ENCODE results near the gene CPSF4L.
A peak's percentile ranks its signal among the peaks of the same experiment; 100 is the strongest.

The CPSF4L gene

GRCh38 chr17:73231395-73231794 is 30.3 kb downstream of the CPSF4L start:
- DNase-seq: peak; percentile 26

- no peak for DNase-seq
Observed at GRCh38 chr17:73230088-73230487, 31.6 kb downstream of the CPSF4L start.

GRCh38 chr17:73228748-73229236 is 32.9 kb downstream of the CPSF4L start:
- DNase-seq: peak; percentile 96

DNA sequence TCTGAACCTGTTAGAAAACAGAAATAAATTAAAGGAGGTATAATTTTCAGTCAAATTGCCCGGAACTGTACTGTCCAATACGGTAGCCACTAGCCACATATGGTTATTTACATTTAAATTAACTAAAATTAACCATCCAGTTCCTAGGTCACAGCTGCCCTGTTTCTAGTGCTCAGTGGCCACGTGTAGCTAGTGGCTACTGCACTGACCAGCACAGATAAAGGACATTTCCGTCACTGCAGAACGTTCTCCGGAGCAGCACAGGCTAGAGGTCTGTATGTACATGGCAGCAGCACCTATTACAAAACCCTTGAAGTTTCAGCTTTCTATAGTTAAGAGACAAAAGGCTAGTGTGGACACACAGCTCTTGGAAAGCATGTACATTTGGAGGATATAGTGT is 33.7 kb downstream of the CPSF4L start:
- no peak for DNase-seq

DNA sequence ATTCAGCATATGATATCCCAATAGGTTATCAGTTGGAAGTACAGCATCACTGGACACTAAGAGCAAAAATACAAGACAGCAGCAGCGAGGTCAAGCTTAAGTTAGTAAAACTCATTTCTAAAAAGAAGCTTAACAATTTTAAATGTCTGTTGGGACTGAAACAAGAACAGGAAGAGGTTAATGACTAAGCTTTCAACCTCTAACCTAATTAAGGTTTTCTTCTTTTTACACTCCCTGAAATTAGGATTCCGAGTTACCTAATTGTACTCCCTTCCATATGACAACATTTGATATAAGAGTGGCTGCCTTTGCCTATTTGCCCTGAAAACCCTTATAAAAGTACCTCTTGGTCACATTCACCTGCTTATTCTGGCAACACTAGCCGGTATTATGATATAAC is 34.3 kb downstream of the CPSF4L start:
- no peak for DNase-seq

GRCh38 chr17:73226556-73227172 is 35.0 kb downstream of the CPSF4L start:
- DNase-seq: no peak

- peak; percentile 26 for DNase-seq
Observed at GRCh38 chr17:73224663-73225305, 36.9 kb downstream of the CPSF4L start.

DNA sequence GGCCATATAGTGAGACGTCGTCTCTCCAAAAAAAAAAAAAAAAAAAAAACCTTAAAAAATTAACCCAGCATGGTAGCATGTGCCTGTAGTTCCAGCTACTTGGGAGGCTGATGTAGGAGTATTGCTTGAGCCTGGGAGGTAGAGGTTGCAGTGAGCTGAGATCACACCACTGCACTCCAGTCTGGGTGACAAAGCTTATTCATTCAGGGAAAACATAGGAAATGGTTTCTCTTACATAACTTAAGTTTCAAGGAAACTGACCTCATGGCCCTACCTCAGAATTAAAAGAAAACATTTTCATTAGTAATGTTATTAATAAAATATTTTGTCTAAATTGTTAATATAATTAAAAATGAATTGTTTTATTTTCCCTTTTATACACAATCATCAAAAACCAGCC is 37.4 kb downstream of the CPSF4L start:
- no peak for DNase-seq

DNA sequence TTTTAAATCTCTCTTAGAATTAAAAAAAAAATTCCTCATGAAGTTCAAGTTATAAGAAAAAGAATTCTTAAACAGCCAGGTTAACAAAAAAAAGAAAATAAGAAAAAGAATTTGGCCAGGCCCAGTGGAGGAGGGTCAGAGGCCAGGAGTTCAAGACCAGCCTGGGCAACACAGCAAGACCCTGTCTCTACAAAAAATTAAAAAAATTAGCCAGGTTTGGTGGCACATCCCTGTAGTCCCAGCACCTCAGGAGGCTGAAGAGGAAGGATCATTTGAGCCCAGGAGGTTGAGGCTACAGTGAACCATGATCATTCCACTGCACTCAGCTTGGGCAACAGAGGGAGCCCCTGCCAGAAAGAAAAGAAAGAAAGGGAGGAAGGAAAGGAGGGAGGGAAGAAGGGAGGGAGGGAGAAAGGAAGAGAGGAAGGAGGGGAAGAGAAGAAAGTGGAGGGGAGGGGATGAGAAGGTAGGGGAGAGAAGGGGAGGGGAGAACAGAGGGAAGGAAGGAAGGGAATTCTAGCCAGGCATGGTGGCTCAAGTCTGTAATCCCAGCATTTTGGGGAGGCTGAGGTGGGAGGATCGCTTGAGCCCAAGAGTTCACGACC is 38.0 kb downstream of the CPSF4L start:
- no peak for DNase-seq

- no peak for DNase-seq
Observed at GRCh38 chr17:73215447-73215846, 46.2 kb downstream of the CPSF4L start.

DNA sequence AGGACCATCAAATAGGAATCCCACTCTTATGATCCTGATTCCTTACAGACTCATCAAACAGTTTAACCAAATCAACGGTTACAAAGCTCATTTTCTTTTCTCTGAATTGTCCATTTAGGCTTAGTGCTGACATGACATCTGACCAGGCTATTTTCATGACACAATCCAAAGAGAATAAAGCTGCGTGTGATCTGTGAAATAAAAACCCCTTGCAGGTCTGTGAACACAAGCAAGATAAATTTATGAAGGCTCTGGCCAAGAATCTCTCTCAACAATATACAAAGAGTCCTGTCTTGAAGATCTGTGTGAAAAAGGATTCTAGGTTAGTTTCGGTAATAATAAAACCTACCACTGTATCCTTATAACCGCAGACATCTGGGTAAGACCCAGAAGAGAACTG is 46.8 kb downstream of the CPSF4L start:
- DNase-seq: no peak

GRCh38 chr17:73214008-73214407 is 47.7 kb downstream of the CPSF4L start:
- no peak for DNase-seq

GRCh38 chr17:73211745-73212144 is 49.9 kb downstream of the CPSF4L start:
- DNase-seq: no peak

- peak; percentile 75 for DNase-seq
Observed at GRCh38 chr17:73210002-73210678, 51.5 kb downstream of the CPSF4L start.

- DNase-seq: no peak
Observed at GRCh38 chr17:73209436-73209835, 52.2 kb downstream of the CPSF4L start.

- no peak for DNase-seq
Observed at GRCh38 chr17:73208139-73208827, 53.4 kb downstream of the CPSF4L start.

DNA sequence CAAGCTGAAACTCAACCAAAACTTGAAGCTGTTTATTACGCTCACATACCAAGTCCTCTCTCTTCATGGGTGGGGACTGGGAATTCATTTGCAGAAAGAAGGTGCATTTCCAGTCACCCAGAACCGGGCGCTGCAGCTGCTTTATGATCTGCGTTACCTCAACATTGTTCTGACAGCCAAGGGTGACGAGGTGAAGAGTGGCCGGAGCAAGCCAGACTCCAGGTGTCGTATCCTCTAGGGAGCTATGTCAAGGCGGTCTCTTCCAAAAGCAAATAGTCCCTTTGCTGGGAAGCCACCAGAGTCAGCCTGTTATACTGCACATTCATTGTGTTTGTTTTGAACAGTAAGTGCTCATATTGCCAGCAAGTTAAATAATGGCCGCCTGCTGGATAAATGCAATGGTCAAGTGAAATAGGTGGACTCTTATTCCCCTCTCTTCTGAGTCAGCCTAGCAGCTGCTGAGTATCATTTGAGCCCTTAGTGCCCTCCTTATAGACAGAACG is 56.2 kb downstream of the CPSF4L start:
- DNase-seq: no peak

DNA sequence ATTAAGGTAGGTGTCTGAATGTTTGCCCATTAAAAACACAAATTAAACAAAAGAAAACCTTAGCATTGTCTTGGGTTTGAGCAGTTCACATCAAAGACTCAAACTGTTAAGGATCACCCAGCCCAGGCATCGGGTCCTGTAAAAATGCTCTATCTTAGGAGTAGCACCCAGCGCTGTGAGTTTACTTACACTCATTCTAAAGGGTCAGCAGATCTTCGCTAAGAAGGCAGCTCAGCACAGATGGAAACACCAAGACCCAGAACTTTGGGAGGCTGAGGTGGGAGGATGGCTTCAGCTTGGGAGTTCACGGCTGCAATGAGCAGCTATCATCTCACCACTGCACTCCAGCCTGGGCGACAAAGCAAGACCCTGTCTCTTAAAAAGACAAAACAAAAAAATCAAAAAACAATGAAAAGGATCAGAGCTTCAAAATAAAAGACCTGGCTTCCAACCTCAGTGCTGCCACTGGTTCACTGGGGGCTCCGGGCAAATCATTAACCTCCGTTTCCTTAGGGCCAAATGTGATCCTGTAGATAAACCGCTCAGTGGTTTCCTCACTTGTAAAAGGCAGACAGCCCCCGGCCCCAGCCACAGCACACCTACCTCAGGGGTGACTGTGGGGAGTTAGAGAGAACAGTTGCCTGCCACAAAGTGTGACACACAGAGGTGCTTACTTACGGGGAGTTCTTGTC is 57.7 kb downstream of the CPSF4L start:
- DNase-seq: no peak

GRCh38 chr17:73203135-73203787 is 58.4 kb downstream of the CPSF4L start:
- no peak for DNase-seq

DNA sequence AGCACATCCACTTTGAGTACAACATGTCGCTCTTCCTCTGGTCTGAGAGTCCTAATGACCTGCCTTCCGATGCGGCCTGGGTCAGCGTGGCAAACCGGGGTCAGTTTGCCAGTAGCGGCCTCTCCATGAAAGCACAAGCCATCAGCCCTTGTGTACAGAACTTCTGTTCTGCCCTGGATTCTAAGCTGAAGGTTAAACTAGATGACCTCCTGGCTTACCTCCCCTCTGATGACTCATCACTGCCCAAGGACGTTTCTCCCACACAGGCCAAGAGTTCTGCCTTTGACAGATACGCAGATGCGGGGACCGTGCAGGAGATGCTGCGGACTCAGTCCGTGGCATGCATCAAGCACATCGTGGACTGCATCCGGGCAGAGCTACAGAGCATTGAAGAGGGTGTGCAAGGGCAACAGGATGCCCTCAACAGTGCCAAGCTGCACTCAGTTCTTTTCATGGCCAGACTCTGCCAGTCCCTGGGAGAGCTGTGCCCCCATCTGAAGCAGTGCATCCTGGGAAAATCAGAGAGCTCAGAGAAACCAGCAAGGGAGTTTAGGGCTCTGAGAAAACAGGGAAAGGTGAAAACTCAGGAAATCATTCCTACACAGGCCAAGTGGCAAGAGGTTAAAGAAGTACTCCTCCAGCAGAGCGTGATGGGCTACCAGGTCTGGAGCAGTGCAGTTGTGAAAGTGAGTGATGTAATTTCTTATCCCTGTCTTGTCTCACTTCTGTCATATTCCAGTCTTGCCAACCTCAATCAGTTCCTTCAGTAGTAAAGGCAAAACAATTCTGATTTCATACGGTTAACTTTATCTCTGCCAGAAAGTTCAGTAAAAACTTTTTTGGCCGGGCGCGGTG is 60.2 kb downstream of the CPSF4L start:
- DNase-seq: no peak

DNA sequence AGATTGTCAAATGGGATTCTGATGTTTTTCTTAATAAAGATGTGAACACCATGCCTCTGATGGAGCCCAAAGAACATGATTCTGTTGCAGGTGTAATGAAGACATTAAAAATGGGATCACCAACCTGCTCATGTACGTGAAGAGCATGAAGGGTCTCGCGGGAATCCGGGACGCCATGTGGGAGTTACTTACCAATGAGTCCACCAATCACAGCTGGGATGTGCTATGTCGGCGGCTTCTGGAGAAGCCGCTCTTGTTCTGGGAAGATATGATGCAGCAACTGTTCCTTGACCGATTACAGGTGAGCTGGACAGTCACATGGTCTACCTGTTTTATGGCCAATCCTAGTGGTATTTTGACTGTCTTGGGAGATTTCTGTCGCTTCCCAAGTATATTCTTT is 61.2 kb downstream of the CPSF4L start:
- DNase-seq: no peak

Data from hematopoietic multipotent progenitor cell treated with erythropoietin and hydrocortisone succinate and interleukin-3 and kit ligand, for 8 days (in vitro differentiated cells).